Germinal center (tissue), 1 donor: ENCODE results near the gene ABHD12.

Experiments
- DNase-seq: peaks from one replicate; pipeline ENCODE4 v3.0.0; 2012; ENCODE audit warnings: mixed read lengths, low spot score

The ABHD12 gene

GRCh38 chr20:25380945-25381614 lies 9.6 kb downstream of the ABHD12 start:
- no peak for DNase-seq

DNA sequence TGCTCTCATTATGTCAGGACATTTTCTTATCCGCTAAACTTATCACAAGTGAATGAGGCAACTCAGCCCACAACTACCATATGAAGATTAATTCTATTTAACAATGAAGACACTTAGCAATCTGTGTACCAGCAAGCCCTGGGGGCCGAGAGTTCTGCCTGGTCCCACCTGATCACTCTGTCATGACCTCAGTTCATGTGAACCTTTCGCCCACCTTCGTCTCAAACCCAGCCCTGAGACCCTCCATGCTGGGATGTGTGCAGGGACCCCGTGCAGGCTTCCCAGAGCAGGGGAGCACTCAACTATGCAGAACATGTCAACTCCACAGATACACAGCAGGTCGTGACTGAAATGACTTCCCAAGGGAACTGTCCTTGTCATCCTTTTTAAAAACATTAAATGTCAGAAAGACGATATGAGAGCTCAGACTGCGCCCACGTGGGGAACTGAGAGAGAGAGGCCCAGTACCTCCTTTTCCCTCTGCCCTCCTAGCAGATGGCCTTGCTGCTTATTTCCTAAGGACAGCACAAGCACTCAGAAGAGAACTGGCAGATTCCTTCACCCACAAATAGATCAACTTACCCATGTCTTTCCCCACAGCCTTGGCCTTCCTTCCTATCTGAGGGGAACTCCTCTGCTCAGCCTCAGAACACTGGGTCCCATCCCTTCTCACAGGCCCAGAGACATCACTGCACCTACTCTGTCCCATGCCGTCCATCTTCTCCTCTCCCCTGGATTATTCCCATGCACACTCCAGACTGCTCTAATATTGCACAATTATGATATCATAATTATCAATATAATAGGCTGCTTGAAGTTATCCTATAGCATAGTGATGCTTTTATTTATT lies 11.5 kb downstream of the ABHD12 start:
- DNase-seq: no peak

DNA sequence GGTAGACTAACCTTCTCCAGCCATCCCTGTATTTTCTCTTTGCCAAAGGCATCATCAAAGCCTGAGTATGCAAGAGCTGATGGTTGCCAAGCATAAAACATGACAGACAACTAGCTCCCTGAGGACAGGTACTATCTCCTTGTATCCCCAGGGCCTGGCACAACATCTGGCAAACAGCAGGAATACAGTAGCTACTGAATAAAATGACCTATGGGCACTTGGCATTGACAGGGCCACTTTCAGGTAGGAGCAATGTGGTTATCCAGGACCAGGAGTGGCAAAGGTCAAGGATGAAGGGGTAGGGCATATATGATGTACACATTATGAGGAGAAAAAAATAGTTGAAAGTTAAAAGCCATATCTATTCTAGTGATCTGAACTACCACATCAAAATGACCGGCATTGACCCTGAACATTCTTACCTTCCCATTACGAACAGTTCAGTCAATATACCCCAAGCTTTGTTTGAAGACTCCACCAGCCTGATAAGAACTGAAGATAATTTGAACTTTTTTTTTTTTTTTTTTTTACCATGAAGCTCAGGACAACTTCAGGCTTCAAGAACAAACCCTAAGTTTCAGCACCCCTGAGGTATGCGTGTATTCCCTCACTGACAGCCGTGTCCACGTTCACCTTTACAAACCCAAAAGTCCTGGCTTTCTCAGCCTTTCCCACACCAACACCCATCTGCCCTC lies 12.3 kb downstream of the ABHD12 start:
- DNase-seq: no peak

- DNase-seq: no peak
Observed at GRCh38 chr20:25376886-25377285, 13.7 kb downstream of the ABHD12 start.

GRCh38 chr20:25376236-25376635 lies 14.4 kb downstream of the ABHD12 start:
- no peak for DNase-seq

- no peak for DNase-seq
Observed at GRCh38 chr20:25374842-25375241, 15.8 kb downstream of the ABHD12 start.

GRCh38 chr20:25372584-25373336 lies 17.9 kb downstream of the ABHD12 start:
- DNase-seq: no peak

- DNase-seq: no peak
Observed at GRCh38 chr20:25369971-25370370, 20.7 kb downstream of the ABHD12 start.

GRCh38 chr20:25369529-25369928 lies 21.1 kb downstream of the ABHD12 start:
- no peak for DNase-seq

DNA sequence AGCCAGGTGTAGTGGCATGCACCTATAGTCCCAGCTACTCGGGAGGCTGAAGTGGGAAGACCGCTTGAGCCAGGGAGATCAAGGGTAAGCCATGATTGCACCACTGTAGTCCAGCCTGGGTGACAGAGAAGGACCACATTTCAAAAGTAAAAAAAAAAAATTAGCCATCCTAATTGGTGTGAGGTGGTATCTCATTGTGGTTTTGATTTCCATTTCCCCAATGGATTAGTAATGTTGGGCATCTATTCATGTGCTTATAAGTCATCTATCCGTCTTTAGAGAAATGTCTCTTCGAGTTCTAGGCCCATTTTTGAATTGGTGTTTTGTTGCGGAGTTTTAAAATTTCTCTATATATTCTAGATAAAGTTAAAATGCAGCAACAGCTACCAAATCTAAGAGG lies 21.7 kb downstream of the ABHD12 start:
- no peak for DNase-seq

- DNase-seq: no peak
Observed at GRCh38 chr20:25368526-25368925, 22.1 kb downstream of the ABHD12 start.

GRCh38 chr20:25364879-25365699 lies 25.5 kb downstream of the ABHD12 start:
- no peak for DNase-seq

DNA sequence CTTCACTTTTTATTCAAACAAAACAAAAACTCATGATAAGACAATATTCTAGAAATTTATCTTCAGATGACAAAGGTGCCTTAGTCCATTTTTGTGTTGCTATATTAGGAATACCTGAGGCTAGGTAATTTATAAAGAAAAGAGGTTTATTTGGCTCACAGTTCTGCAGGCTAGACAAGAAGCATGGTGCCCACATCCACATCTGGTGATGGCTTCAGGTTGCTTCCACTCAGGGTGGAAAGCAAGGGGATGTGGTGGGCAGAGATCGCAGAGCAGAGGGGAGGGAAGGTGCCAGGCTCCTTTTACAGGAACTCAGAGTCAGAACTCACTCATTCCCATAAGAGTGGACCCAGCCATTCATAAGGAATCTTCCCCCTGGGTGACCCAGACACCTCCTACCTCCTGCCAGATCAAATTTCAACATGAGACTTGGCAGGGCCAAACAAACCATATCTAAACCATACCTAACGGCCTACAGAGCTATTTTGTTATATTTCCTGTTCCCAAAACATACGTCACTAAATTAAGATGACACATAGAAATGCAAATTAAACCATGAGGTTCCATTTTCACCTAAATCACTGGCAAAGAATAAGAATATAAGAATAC lies 26.4 kb downstream of the ABHD12 start:
- no peak for DNase-seq

GRCh38 chr20:25361287-25361683 lies 29.4 kb downstream of the ABHD12 start:
- DNase-seq: no peak

DNA sequence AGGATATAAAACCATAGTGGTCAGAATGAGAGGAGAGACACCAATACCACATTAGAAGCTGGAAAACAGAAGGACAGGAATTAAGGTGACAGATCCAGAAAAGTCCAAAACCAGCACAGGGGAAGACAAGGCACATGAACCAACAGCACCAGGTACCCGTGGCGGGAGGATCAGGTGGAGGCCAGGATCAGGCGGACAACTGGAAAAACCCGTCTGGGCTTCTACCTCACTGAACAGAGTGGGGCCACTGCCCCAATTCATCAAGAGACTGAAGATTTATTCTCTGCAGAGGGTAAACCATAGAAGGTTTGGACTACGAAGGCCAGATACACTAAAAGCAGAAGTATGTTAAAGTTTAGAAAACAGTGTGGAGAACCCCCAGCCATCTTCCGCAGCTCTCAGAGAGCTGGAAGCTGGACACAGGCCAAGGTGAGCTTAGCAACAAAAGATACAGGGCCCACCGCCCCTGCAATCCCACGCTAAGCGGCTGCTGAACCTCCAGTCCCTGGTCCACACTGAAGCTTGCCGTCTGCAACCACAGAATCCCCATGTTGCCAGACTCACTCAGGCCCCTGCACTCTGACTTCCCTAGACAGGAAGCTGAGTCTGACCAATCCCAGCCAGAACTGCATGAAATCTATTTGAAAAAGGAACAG lies 29.9 kb downstream of the ABHD12 start:
- no peak for DNase-seq

DNA sequence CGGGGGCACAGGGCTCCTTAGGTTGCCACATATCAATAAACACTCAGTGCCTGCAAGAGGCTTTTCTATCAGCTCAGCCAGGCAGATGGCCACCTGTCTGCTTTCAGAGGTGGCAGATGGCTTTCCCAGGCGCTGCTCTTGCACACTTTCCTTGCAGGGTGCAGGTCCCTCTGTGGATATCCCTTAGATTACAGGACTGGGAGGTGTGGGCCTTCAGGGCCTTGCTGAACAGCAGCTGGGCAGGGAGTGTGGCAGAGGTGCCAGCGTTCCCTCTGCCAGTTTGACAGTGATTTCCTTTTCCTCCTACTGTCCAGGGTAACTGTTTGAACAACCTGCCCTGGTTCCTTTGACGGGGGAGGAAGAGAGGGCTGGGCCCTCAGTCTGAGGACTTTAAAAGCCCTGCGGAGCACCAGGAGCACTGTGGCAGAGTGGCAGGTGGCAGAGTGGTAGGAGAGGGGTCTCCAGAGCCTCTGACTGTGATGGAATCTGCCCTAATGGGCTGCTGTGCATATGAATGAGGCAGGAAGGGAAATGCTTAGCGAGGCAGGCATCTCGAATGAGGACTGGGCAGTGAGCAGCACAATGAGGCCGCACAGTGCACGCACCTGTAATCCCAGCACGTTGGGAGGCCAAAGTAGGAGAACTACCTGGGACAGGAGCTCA lies 34.2 kb downstream of the ABHD12 start:
- no peak for DNase-seq

GRCh38 chr20:25355866-25356265 lies 34.8 kb downstream of the ABHD12 start:
- DNase-seq: no peak

DNA sequence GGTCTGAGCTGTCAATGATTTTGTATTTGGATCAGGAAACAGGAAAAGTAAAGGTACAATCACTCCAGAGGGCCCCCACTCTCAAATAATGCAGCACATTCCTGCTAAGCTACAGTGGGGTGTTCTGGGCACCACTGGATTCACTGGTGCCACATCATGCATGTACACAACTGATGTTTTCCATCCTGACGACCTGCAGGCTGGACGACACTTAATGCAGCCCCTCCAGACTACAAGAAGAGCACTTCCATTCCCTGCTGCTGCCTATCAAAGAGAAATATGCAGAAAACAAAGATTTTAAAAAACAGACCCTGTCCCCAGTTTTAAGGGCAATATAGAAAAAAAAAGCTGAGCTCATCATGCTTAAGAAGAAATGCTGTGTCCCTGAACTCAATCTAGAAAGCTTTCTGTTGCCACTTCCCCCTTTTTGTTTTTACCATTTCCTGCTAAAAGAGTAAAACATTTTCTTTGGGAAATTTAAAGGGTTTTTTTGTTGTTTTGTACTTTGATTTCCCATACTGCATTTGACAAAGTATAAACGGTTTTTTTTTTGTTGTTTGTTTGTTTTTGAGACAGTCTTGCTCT lies 35.5 kb downstream of the ABHD12 start:
- DNase-seq: no peak
